Measurements from ENCODE around the gene KLHL20.
"Not testable (repeated sequence)": the region's sequence is repeated elsewhere in the genome, so short reads cannot be mapped to it uniquely, and the experiment has no call there.

KLHL20 gene, protein sequence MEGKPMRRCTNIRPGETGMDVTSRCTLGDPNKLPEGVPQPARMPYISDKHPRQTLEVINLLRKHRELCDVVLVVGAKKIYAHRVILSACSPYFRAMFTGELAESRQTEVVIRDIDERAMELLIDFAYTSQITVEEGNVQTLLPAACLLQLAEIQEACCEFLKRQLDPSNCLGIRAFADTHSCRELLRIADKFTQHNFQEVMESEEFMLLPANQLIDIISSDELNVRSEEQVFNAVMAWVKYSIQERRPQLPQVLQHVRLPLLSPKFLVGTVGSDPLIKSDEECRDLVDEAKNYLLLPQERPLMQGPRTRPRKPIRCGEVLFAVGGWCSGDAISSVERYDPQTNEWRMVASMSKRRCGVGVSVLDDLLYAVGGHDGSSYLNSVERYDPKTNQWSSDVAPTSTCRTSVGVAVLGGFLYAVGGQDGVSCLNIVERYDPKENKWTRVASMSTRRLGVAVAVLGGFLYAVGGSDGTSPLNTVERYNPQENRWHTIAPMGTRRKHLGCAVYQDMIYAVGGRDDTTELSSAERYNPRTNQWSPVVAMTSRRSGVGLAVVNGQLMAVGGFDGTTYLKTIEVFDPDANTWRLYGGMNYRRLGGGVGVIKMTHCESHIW

DNA sequence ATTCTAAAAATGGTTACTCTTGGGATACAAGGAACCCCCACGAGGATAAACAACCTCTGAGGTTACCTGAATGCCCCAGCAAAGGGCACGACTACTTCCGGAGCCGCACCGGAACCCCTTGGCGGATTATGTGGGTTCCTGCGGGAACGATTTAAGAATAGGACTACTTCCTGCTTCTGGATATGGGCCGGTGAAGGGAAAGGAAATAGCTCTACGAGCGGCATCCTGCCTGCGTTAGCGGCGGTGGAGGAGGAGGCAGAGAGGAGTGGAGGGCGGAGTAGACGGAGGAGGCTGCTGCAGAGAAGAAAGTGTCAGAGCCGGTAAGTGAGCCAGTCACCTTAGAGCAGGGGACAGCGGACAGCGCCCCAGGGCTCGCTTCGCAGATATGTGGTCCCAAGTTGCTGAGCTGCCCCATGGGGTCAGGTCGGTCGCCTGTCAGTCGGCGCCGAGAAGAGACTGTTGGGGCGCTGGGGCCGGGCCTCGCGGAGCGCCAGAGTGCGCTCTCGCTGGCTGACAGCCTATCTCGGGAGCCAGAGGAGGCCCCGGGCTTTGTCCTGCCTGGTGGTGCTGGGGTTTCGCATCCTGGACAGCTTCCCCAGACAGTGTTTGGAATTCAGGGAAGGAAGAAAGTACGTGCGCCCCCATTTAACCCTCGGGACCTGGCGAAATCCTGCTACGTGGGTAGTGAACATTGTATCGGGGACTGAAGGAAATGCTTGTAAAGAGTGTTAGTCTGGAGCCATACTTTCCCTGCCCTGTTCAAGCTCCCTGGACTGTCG, at the start of gene KLHL20:
Gene KLHL20 (plus strand): TSS at position 223 of the 779 bp plus-strand sequence. CDS start 1,063 bp downstream, outside the sequence.
- peak; percentile 91 for DNase-seq (ENCODE audit: low spot score)

DNA sequence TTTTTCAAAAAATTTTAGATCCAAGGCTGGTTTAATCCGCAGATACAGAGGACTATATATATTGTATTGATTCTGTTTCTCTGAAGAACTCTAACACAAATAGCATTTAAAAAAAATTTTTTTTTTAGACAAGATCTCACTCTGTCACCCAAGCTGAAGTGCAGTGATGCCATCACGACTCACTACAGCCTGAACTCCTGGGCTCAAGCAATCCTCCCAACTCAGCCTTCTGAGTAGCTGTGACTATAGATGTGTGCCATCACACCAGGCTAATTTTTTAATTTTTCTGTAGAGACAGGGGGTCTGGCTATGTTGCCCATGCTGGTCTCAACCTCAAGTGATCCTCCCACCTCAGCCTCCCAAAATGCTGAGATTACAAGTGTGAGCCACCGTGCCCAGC, 48.1 kb upstream of the KLHL20 start:
- peak; percentile 31 for DNase-seq (ENCODE audit: low spot score)

DNA sequence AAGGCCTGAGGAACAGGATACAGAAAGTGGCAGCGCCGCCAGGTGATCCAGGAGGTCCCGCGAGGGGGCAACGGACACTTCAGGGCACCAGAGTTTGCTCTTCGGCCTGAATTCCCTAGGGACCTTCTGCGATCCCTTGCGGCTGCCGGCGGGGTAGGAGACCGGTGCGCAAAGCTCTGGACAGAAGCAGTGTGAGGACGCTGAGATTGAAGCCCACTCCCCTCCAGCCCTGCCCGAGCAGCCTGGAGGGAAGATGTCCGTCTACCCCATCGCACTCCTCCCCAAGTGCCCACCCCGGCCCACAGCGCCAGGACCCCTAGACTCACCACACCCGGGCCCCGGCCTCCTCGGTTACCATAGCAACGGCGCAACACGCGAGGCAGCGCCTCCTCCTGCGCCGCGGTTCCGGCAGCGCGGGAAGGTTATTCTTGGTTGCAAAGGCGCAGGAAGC, 45.3 kb upstream of the KLHL20 start, which contains the start of gene ANKRD45:
Gene ANKRD45 (minus strand): TSS at position 361 of the 451 bp plus-strand sequence. CDS start 10,433 bp downstream, outside the sequence.
- DNase-seq (ENCODE audit: low spot score) = peak; percentile 39

DNA sequence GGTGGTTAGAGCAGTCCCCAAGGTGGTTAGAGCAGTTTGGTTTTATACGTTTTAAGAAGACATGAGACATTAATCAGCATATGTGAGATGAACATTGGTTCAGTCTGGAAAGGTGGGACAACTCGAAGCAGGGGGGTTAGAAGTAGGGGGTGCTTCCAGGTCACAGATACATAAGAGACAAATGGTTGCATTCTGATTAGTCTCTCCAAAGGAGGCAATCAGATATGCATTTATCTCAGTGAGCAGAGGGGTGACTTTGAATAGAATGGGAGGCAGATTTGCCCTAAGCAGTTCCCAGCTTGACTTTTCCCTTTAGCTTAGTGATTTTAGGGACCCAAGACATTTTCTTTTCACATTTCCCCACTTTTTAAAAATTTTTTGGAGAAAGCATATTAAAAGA, 40.3 kb upstream of the KLHL20 start:
- not testable (repeated sequence) for DNase-seq (ENCODE audit: low spot score)

DNA sequence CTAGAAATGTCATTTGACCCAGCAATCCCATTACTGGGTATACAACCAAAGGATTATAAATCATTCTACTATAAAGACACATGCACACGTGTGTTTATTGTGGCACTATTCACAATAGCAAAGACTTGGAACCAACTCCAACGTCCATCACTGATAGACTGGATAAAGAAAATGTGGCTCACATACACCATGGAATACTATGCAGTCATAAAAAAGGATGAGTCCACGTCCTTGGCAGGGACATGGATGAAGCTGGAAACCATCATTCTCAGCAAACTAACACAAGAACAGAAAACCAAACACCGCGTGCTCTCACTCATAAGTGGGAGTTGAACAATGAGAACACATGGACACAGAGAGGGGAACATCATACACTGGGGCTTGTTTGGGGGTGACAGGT, 34.6 kb upstream of the KLHL20 start:
- DNase-seq (ENCODE audit: low spot score) = not testable (repeated sequence)

DNA sequence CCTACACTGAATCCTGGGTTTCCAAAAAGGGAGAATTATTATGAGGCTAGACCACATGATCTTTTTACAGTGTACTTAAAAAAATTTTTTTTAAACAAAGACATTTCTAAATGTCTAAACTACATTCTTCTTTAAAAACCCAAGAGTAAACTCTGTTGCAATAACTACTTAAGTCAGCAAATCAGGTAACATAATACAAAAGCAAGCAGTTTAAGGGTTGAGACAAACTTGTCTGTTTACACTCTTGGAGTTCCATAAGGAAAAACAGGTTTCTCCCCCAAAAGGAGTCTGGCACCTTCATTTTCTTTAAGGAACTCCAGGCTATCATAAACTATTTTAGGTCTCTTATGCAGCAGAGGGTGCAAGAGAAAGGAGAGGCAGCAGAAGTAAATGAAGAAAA, 32.6 kb upstream of the KLHL20 start:
- DNase-seq (ENCODE audit: low spot score) = no peak

DNA sequence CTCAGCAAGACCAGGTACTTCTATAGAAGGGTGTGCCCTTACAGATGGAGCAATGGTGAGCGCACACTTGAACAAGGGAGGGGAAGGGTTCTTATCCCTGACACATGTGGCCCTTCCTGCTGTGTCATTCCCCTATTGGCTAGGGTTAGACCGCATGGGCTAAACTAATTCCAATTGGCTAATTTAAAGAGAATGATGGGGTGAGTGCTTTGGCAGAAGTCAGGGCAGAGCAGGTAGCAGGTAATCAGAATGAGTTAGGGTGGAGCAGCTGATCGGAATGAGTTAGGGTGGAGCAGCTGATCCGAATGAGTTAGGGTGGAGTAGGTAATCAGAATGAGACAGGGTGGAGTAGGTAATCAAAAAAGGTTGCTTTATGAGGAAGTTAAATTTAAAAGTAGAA, 30.9 kb upstream of the KLHL20 start:
- not testable (repeated sequence) for DNase-seq (ENCODE audit: low spot score)

DNA sequence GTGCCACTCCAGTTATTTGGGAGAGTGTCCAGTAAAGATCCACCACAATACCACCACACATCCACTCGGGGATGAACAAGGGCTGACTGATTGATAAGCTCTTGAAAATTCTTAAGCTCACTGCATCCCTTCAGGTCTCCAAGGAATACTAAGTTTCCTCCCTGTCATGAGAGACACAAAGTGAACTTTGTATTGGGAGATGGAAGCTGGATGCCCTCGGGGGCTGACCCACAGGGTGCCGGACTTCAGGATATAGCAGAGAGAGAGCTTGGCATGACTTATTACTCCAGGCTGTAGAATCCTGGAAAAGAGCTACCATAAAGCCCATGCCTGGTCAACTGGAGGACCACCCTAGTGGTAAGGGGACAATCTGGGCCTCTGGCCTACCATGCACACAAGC, 29.7 kb upstream of the KLHL20 start:
- not testable (repeated sequence) for DNase-seq (ENCODE audit: low spot score)

DNA sequence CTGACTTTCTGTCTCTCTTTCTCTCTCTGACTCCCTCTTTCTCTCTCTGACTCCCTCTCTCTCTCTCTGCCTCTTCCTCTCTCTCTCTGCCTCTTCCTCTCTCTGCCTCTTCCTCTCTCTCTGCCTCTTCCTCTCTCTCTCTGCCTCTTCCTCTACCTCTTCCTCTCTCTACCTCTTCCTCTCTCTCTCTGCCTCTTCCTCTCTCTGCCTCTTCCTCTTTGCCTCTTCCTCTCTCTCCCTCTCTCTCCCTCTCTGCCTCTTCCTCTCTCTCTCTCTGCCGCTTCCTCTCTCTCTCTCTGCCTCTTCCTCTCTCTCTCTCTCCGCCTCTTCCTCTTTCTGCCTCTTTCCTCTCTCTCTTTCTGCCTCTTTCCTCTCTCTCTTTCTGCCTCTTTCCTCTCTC, 26.5 kb upstream of the KLHL20 start:
- no peak for DNase-seq (ENCODE audit: low spot score)

DNA sequence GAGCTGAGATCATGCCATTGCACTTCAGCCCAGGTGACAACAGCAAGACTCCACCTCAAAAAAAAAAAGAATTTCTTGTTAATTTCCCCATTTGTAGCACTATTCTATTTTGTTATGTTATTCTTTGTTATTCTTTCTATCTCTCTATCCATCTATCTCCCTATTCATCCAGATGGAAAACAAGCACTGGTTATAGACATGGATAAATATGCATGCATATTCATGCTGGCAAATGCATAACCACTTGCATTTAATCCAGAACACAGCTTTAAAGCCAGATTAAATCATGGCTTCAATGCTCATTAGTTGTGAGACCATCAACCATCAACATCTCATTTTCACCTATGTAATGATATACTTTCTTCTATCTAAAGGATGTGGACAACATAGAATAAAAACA, 21.5 kb upstream of the KLHL20 start:
- DNase-seq (ENCODE audit: low spot score) = no peak

DNA sequence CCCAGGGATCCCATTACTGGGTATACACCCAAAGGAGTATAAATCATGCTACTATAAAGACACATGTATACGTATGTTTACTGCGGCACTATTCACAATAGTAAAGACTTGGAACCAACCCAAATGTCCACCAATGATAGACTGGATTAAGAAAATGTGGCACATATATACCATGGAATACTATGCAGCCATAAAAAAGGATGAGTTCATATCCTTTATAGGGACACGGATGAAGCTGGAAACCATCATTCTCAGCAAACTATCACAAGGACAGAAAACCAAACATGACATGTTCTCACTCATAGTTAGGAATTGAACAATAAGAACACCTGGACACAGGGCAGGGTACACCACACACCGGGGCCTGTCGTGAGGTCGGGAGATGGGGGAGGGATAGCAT, 13.5 kb upstream of the KLHL20 start:
- DNase-seq (ENCODE audit: low spot score) = not testable (repeated sequence)

DNA sequence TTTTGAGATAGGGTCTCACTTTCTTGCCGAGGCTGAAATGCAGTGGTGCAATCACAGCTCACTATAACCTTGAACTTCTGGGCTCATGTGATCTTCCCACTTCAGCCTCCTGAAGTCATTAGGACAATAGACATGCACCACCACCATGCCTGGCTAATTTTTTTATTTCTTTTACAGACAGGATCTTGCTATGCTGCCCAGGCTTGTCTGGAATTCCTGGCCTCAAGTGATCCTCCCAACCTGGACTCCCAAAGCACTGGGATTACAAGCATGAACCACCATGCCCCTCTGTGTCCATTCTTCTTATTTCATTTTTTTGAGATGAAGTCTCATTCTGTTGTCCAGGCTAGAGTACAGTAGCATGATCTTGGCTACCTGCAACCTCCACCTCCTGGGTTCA, 12.0 kb upstream of the KLHL20 start:
- DNase-seq (ENCODE audit: low spot score) = no peak

DNA sequence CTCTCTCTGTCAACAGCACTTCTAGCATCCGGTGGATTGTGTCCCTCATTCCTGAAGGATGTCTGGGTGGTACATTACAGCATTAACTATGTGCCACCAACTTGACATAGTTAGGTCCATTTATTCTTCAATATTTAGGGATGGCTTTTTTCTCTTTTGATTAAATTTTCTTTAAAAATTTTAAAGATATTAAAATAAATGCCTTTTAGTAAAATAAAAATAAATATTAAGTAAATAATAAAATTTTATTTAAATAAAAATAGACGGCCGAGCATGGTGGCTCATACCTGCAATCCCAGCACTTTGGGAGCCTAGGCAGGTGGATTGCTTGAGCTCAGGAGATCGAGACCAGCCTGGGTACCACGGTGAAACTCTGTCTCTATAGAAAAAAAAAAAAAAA, 9.7 kb upstream of the KLHL20 start:
- DNase-seq (ENCODE audit: low spot score) = no peak

DNA sequence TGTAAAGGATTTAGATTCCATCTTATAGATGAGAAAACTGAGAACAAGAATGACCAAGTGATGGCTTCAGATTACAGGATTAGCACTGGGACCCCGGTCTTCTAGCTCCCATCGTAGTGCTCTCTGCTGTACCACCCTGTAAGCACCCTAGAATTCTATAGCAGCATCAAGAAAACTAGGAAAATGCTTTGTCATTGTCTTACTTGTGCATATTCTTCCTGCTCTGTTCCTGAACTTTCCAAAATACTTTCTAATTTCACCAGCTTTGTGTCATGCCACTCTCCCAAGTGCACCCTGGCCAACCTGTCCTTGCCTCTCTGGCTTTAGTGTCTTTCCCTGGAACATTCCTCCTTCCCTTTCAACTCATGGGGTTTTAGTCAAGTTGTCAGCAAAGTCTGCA, 6.0 kb upstream of the KLHL20 start:
- no peak for DNase-seq (ENCODE audit: low spot score)

DNA sequence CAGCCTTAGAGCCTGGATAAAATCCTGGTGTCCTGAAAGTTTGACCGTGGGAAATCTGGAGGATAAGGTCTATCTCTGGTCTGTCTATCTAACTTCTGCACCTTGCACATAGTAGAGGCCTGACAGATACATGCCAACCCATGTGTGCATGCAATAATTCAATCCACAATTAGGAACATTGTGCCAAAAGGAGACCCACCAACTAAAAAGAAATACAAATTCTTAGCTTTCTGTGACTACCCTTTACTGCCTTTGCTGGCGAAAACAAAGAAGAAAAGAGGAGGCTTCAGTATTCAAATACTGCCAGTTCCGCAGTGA, 381 bp upstream of the KLHL20 start:
- DNase-seq (ENCODE audit: low spot score) = no peak

DNA sequence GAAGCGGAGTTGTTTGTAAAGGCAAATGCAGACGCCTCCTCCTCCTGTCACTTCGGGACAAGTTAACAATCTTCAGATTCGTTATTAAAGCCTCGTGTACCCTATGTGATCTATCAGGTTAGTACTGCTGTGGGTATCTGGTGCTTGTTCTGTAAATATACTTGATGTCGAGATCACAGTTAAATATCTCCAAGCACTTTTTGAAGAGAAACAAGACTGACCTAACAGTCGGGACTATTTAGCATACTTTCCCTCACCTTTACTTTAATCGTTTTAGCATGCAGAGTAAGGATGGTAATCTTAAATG, 710 bp downstream of the KLHL20 start:
- peak; percentile 38 for DNase-seq (ENCODE audit: low spot score)

DNA sequence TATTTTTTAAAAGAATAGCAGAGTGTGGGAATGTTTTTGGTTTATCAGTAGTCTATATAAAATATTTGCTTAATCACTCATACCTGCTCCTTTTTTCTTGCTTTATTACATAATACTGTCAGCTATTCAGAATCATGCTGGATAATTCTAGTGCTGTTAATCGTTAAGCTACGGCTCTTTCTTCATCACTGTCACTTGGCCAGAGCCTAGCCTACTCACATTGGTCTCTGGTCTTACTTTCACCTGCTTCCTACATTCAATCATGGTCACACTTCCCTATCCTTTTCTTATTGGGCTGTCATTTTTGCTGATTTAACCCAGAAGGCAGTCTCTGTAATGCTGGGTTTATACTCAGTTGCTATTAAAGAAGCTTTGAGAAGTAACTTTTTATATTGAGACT, 2.5 kb downstream of the KLHL20 start:
- no peak for DNase-seq (ENCODE audit: low spot score)

DNA sequence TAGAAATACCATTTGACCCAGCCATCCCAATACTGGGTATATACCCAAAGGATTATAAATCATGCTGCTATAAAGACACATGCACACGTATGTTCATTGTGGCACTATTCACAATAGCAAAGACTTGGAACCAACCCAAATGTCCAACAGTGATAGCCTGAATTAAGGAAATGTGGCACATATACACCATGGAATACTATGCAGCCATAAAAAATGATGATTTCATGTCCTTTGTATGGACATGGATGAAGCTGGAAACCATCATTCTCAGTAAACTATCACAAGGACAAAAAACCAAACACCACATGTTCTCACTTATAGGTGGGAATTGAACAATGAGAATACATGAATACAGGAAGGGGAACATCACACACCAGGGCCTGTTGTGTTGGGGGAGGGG, 16.6 kb downstream of the KLHL20 start:
- DNase-seq (ENCODE audit: low spot score) = not testable (repeated sequence)

DNA sequence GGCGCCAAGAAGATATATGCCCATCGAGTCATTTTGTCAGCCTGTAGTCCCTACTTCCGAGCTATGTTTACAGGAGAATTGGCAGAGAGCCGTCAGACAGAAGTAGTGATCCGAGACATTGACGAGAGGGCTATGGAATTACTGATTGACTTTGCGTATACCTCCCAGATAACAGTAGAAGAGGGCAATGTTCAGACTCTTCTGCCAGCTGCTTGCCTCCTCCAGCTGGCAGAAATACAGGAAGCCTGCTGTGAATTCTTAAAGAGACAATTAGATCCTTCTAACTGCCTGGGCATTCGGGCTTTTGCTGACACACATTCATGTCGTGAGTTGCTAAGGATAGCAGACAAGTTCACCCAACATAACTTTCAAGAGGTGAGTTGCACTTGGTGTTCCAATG, 19.1 kb downstream of the KLHL20 start:
- no peak for DNase-seq (ENCODE audit: low spot score)

DNA sequence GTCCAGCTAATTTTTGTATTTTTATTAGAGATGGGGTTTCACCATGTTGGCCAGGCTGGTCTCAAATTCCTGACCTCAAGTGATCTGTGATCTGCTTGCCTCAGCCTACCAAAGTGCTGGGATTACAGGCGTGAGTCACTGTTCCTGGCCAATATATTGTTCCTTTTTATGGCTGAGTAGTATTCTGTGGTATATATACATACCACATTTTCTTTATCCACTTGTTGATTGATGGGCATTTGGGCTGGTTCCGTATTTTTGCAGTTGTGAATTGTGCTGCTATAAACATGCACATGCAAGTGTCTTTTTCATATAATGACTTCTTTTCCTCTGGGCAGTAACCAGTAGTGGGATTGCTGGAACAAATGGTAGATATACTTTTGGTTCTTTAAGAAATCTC, 21.3 kb downstream of the KLHL20 start:
- not testable (repeated sequence) for DNase-seq (ENCODE audit: low spot score)

DNA sequence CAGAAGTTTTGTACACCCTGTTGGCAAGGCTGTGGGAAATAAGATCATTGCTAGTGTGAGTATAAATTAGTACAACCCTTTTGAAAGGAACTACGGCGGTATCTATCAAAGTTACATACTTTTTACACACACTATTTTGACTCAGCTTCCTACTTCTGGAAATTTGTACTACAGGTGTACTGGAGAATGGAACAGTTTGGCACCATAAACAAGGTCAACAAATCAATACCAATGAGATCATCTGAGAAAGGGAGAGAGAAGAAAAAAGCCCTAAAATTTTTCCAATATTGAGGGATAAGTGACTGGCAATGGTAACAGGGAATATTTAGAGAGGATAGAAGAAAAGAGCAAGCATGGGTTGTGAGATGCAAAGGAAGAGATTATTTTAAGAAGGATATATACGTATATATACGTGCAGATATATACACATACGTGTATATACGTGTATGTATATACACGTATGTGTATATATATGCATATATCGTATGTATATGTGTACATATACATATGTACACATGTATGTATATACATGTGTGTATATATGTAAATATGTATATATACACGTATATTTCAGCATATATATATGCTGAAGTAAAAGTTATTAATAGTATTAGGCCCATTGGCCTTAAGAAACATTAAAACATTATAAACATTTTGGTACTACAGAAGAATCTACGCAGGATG, 27.6 kb downstream of the KLHL20 start:
- DNase-seq (ENCODE audit: low spot score) = no peak

DNA sequence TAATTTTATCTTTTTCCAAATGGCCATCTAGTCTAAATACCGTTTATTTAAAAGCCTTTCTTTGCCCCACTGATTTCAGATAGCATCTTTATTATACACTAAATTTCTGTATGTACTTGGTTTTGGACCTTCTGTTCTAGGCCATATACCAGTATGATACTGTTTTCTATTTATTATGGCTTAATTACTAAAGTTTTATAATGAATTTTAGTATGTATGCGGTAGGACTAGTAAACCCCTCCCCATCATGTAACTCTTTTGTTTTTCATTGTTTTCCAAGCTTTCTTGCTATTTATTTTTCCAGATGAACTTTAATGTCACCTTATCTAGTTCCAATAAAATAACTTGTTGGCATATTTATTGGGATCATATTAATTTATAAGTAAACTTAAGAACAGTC, 29.9 kb downstream of the KLHL20 start:
- DNase-seq (ENCODE audit: low spot score) = no peak

Data from kidney capillary endothelial cell (primary cell).